GM21717 (cell line): ENCODE results near the gene MUC4.
"Not testable (repeated sequence)": the region's sequence is repeated elsewhere in the genome, so short reads cannot be mapped to it uniquely, and the experiment has no call there.

ENCODE experiments used
- ATAC-seq: cut with Tn5 transposase; IDR thresholded peaks from one replicate; pipeline ENCODE4 v1.9.1; 2021; ENCODE audit warnings: mild to moderate bottlenecking, moderate library complexity; ENCODE audit not compliant: unreplicated experiment

The MUC4 gene

GRCh38 chr3:195815169-195815771 lies 3.5 kb upstream of the MUC4 start:
- no peak for ATAC-seq

GRCh38 chr3:195813916-195814640 lies 2.3 kb upstream of the MUC4 start:
- no peak for ATAC-seq

- ATAC-seq = no peak
Measured at GRCh38 chr3:195812366-195812765, 637 bp upstream of the MUC4 start.

GRCh38 chr3:195810455-195810845 lies 1.3 kb downstream of the MUC4 start:
- ATAC-seq = no peak

GRCh38 chr3:195809796-195810454 lies 1.8 kb downstream of the MUC4 start:
- ATAC-seq = no peak

- ATAC-seq = no peak
Measured at GRCh38 chr3:195809291-195809785, 2.4 kb downstream of the MUC4 start.

- no peak for ATAC-seq
Measured at GRCh38 chr3:195808741-195809290, 2.9 kb downstream of the MUC4 start.

GRCh38 chr3:195807681-195808121 lies 4.0 kb downstream of the MUC4 start:
- no peak for ATAC-seq

- ATAC-seq = no peak
Measured at GRCh38 chr3:195806916-195807231, 4.9 kb downstream of the MUC4 start.

GRCh38 chr3:195806211-195806915 lies 5.4 kb downstream of the MUC4 start:
- ATAC-seq = no peak

GRCh38 chr3:195805588-195805987 lies 6.1 kb downstream of the MUC4 start:
- not testable (repeated sequence) for ATAC-seq

GRCh38 chr3:195805181-195805580 lies 6.5 kb downstream of the MUC4 start:
- ATAC-seq = no peak

GRCh38 chr3:195803289-195803908 lies 8.3 kb downstream of the MUC4 start:
- ATAC-seq = no peak

- ATAC-seq = no peak
Measured at GRCh38 chr3:195802795-195803194, 8.9 kb downstream of the MUC4 start.

- ATAC-seq = no peak
Measured at GRCh38 chr3:195802261-195802701, 9.4 kb downstream of the MUC4 start.

- ATAC-seq = no peak
Measured at GRCh38 chr3:195801251-195802183, 10.2 kb downstream of the MUC4 start.

GRCh38 chr3:195800240-195800639 lies 11.5 kb downstream of the MUC4 start:
- ATAC-seq = no peak

- ATAC-seq = no peak
Measured at GRCh38 chr3:195796795-195797194, 14.9 kb downstream of the MUC4 start.

GRCh38 chr3:195794708-195795107 lies 17.0 kb downstream of the MUC4 start:
- no peak for ATAC-seq

- ATAC-seq = not testable (repeated sequence)
Measured at GRCh38 chr3:195792621-195793020, 19.1 kb downstream of the MUC4 start.
